ENCODE data around the gene RORC. TPM values are rescaled to one million over a fixed set of nuclear protein-coding genes. Genes with fewer than 3 reads are reported as not detected.

The RORC gene
- total and polyA plus RNA-seq, 2 donors from 2014 or later, result 19.1 to 34.5 TPM

- TF ChIP-seq, protein P1, sequence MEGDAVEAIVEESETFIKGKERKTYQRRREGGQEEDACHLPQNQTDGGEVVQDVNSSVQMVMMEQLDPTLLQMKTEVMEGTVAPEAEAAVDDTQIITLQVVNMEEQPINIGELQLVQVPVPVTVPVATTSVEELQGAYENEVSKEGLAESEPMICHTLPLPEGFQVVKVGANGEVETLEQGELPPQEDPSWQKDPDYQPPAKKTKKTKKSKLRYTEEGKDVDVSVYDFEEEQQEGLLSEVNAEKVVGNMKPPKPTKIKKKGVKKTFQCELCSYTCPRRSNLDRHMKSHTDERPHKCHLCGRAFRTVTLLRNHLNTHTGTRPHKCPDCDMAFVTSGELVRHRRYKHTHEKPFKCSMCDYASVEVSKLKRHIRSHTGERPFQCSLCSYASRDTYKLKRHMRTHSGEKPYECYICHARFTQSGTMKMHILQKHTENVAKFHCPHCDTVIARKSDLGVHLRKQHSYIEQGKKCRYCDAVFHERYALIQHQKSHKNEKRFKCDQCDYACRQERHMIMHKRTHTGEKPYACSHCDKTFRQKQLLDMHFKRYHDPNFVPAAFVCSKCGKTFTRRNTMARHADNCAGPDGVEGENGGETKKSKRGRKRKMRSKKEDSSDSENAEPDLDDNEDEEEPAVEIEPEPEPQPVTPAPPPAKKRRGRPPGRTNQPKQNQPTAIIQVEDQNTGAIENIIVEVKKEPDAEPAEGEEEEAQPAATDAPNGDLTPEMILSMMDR (IDR thresholded peaks at IDR 0.05; ENCODE audit: borderline replicate concordance, extremely low read depth, insufficient read depth), result no peak
- Histone ChIP-seq H3K9ac (ENCODE audit: low read length in 3 of 3) (no peak overlapping the region), H3K36me3 (ENCODE audit: control insufficient read depth in 2 of 3, insufficient read depth in 3 of 3, low read length in 3 of 3) (peaks cover 0 to 16% (median 4%) of the 10 kb centered on the region in 3 donors), H3K27me3 (ENCODE audit: control insufficient read depth, insufficient read depth, low read length) (no peaks in the 10 kb centered on the region), H3K4me1 (ENCODE audit: control insufficient read depth in 2 of 3, insufficient read depth in 2 of 3, low read depth in 1 of 3, low read length in 3 of 3) (no peaks in the 10 kb centered on the region), H3K4me3 (ENCODE audit: low read length in 3 of 3) (no peak overlapping the region), H3K27ac (ENCODE audit: low read depth in 2 of 2, low read length in 2 of 2) (no peak overlapping the region), H3K9me3 (ENCODE audit: control insufficient read depth in 2 of 3, insufficient read depth in 1 of 3, low read length in 3 of 3) (no peaks in the 10 kb centered on the region)
- no peak for DNase-seq
- intact Hi-C loops (cut with DNase I), result no loop called here
- no peak for FAIRE-seq
These were observed 27.7 kb downstream of the RORC start for GRCh38 chr1:151803915-151804314.

DNA sequence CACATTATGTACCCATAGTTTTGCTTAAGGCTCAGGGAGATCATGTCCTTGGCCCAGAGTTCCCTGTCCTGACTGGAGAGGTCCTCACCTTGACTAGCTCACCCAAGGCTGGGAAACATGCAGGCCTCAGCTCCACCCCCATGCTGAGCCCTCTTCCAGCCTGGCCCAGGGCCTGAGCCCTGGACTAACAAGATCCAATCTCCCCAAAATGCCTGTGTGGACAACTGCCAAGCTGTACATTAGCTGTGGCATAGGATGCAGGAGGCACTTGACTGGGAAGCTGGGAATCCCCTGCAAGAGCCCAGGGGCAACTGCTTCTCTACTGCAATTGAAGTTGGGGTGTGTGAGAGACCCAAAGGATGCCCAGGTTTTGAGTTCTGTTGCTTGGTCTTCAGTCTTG lies 28.4 kb downstream of the RORC start:
- DNase-seq (no peak), FAIRE-seq (no peak)
- H3K27ac ChIP-seq (ENCODE audit: low read depth in 2 of 2, low read length in 2 of 2), result no peak overlapping the region
- H3K9ac ChIP-seq (ENCODE audit: low read length in 3 of 3), result no peak overlapping the region
- no peaks in the 10 kb centered on the region for H3K9me3 ChIP-seq (ENCODE audit: control insufficient read depth in 2 of 3, insufficient read depth in 1 of 3, low read length in 3 of 3)
- TF ChIP-seq, protein P1 (IDR thresholded peaks at IDR 0.05; ENCODE audit: borderline replicate concordance, extremely low read depth, insufficient read depth), result no peak
- no peaks in the 10 kb centered on the region for H3K27me3 ChIP-seq (ENCODE audit: control insufficient read depth, insufficient read depth, low read length)
- H3K4me3 ChIP-seq (ENCODE audit: low read length in 3 of 3), result no peak overlapping the region
- no peaks in the 10 kb centered on the region for H3K4me1 ChIP-seq (ENCODE audit: control insufficient read depth in 2 of 3, insufficient read depth in 2 of 3, low read depth in 1 of 3, low read length in 3 of 3)
- peaks cover 0 to 16% (median 4%) of the 10 kb centered on the region in 3 donors for H3K36me3 ChIP-seq (ENCODE audit: control insufficient read depth in 2 of 3, insufficient read depth in 3 of 3, low read length in 3 of 3)
- intact Hi-C loops (cut with DNase I), result no loop called here

DNA sequence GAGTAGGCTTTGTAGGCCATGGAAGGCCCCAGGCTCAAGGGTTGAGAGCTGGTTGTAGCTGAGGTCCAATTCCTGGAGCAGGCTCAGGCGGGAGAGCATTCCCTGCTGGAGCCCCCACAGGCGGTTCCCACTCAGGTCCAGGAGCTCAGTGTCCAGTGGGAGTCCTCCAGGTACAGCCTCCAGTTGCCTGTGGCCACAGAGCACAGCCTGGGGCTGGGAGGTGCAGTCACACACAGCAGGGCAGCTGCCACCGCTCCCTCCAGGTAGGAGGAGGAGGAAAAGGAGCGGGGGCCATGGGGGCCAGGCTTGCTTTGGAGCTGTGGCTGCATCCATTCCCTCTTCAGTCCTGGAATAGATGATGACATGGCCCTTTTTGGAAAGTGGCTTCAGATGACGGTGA lies 29.2 kb downstream of the RORC start:
- intact Hi-C loops (cut with DNase I), result no loop called here
- DNase-seq (no peak), FAIRE-seq (no peak)
- peaks cover 0 to 8% (median 0%) of the 10 kb centered on the region in 3 donors for H3K36me3 ChIP-seq (ENCODE audit: control insufficient read depth in 2 of 3, insufficient read depth in 3 of 3, low read length in 3 of 3)
- no peak overlapping the region for H3K9ac ChIP-seq (ENCODE audit: low read length in 3 of 3)
- TF ChIP-seq, protein P1 (IDR thresholded peaks at IDR 0.05; ENCODE audit: borderline replicate concordance, extremely low read depth, insufficient read depth), result no peak
- no peak overlapping the region for H3K4me3 ChIP-seq (ENCODE audit: low read length in 3 of 3)
- no peaks in the 10 kb centered on the region for H3K27me3 ChIP-seq (ENCODE audit: control insufficient read depth, insufficient read depth, low read length)
- no peak overlapping the region for H3K27ac ChIP-seq (ENCODE audit: low read depth in 2 of 2, low read length in 2 of 2)
- no peaks in the 10 kb centered on the region for H3K4me1 ChIP-seq (ENCODE audit: control insufficient read depth in 2 of 3, insufficient read depth in 2 of 3, low read depth in 1 of 3, low read length in 3 of 3)
- H3K9me3 ChIP-seq (ENCODE audit: control insufficient read depth in 2 of 3, insufficient read depth in 1 of 3, low read length in 3 of 3), result no peaks in the 10 kb centered on the region

- intact Hi-C loops (cut with DNase I), result no loop called here
- H3K36me3 ChIP-seq (ENCODE audit: control insufficient read depth in 2 of 3, insufficient read depth in 3 of 3, low read length in 3 of 3), result peaks cover 0 to 3% (median 0%) of the 10 kb centered on the region in 3 donors
- TF ChIP-seq, protein P1 (IDR thresholded peaks at IDR 0.05; ENCODE audit: borderline replicate concordance, extremely low read depth, insufficient read depth), result no peak
- DNase-seq, result no peak
- no peaks in the 10 kb centered on the region for H3K4me1 ChIP-seq (ENCODE audit: control insufficient read depth in 2 of 3, insufficient read depth in 2 of 3, low read depth in 1 of 3, low read length in 3 of 3)
- H3K27ac ChIP-seq (ENCODE audit: low read depth in 2 of 2, low read length in 2 of 2), result no peak overlapping the region
- H3K27me3 ChIP-seq (ENCODE audit: control insufficient read depth, insufficient read depth, low read length), result no peaks in the 10 kb centered on the region
- H3K4me3 ChIP-seq (ENCODE audit: low read length in 3 of 3), result no peak overlapping the region
- no peak overlapping the region for H3K9ac ChIP-seq (ENCODE audit: low read length in 3 of 3)
- no peaks in the 10 kb centered on the region for H3K9me3 ChIP-seq (ENCODE audit: control insufficient read depth in 2 of 3, insufficient read depth in 1 of 3, low read length in 3 of 3)
- FAIRE-seq, result no peak
These were observed 29.8 kb downstream of the RORC start for GRCh38 chr1:151801846-151802245.
